NCI-H69 (cell line): Measurements from ENCODE around the gene OPCML.
"Not testable (repeated sequence)": the region's sequence is repeated elsewhere in the genome, so short reads cannot be mapped to it uniquely, and the experiment has no call there.

ENCODE experiments used
- DNase-seq: peaks from one replicate; lab custom pipeline; 2025; lab: John Stamatoyannopoulos, UW

Gene OPCML

DNA sequence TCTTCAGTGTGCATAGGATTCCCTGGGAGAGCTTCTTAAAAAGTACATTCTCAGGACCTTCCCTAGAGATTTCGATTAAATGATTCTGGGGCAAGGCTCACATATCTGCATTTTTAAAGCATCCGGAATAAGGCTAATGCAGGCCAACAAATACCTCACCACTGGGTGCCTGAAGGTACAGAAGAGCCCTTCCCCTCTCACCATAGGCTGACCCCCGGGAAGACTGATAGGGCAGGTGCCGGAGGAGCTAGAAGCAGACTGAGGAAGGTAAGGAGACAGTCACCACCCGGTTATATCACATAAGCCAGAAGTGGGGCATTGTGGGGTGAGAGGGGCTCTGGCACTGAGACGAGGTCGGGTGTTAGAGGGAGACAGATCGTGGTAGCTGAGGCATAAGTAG lies 1102.6 kb downstream of the OPCML start:
- DNase-seq: no peak

DNA sequence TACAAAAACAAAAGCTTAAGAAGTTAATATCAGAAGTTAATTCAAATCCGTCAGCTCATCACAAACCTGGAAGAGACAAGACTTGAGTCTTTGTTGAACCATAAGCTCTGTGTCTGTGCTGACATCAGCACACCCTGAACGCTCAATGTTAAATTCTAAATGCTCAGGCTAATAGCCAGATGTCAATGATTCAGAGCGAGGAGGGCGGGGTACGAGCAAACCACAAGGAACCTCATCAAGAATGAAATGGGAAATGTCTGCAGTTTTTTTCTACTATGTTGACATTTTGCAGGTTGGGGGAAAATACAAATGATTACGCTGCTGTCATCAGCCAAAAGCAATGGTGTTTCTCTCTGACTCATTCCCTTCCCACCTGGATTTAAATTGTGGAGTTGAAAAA lies 1104.7 kb downstream of the OPCML start:
- peak; percentile 7 for DNase-seq

DNA sequence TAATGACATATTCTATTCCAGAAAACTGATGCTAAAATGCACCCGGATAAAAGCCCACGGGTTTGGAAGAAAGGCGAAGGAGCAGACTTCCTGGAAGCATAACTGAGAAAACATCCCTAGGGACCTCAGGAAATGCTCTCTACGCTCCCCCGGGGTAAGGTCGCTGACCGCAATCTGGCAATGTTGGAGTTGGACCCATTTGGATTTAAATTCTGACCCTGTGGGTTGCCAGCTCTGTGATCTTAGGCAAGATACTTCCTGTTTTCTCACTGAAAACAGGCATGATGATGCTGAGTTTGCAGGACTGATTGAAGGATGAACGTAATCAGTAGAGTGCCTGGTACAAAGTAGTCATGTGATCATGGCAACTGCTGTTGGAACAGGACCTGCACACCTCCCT lies 1107.9 kb downstream of the OPCML start:
- DNase-seq: no peak

DNA sequence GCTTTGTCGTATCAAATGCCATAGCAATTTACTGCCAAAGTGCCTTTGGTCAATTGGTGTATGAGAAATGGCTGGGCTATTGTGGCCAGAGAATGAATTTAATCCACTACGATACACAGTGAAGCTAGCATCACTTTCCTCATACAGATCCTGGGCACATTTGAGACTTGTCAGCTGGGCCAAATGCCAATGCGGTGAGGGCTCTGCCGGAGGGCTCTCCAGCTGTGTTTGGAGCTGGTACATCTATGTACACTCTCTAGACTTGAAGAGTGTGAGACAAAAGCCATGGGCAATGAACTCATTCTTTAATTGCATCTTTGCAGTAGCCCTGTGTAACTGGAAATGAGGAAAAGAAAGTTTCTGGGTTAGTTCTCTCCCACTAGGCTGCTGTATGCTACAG lies 1109.0 kb downstream of the OPCML start:
- DNase-seq: peak; percentile 65

DNA sequence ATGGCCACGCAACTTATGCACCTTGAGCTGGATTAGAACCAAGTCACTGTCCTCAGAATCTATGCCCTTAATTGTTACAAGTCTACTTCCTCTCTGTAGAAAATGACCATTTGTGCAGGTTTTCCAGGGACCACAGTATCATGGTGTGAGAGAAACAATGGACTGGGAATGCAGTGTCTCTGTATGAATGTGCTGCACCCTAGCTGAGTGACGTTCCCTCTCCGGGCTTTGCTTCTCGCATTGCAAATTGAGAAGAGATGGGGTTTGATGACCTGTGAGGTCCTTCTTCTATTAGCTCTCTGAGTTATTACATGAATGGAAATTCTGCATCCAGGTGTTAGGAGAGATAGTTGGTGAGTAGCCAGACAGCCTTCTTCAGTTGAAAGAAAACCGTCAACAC lies 1109.6 kb downstream of the OPCML start:
- peak; percentile 45 for DNase-seq

DNA sequence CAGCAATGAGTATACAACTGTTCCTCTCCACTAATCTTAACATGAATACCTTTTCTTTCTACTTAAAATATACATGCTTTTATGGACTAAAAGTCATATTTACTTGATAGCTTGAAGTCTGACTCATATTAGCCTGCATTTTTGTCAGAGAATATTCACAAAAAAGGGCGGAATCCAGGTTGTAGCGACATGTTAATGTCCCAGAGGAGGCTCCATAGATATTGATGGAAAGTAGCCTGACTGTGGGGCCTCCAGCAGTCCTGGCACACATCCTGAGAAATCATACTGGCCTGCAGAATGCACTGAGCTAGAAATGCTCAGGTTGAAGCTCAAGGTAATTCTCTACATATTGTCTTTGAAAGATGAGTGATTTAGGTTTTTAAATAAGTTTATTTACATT lies 1110.7 kb downstream of the OPCML start:
- no peak for DNase-seq

DNA sequence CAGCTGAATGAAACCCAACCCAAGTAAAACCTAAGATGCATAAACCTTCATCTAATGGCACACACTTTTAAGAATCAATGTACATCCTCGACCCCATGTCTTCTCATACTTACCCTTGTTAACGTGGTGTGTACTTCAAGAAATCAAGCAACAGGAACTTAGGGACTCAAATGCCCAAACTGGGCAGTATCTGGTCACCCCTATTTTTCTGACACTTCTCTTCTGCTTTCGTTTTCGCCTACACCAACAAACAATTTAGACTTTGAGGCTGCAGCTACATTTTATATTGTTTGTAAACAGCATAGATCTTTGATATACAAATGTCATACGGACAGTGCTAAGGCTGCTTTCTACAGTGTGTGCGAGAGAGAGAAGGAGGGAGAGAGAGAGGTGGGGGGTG lies 1117.8 kb downstream of the OPCML start:
- DNase-seq: no peak

DNA sequence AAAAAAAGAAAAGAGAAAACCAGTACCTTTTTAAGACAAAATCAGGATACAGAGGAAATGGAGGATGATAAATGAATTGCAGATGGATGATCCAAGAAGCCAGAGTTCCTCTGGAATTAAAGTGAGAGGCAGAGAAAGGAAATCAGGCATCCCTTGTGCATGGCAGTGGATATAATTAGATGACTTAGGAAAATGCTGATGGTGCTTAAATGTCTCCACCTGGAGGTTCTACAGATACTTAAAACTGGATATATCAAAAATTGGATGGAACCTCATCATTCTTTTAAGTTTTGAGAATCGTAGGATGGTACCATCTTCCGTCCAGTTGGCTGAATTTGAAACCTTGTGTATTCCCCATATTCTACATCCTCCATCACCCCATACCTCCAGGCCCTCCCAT lies 1121.9 kb downstream of the OPCML start:
- DNase-seq: peak; percentile 9

DNA sequence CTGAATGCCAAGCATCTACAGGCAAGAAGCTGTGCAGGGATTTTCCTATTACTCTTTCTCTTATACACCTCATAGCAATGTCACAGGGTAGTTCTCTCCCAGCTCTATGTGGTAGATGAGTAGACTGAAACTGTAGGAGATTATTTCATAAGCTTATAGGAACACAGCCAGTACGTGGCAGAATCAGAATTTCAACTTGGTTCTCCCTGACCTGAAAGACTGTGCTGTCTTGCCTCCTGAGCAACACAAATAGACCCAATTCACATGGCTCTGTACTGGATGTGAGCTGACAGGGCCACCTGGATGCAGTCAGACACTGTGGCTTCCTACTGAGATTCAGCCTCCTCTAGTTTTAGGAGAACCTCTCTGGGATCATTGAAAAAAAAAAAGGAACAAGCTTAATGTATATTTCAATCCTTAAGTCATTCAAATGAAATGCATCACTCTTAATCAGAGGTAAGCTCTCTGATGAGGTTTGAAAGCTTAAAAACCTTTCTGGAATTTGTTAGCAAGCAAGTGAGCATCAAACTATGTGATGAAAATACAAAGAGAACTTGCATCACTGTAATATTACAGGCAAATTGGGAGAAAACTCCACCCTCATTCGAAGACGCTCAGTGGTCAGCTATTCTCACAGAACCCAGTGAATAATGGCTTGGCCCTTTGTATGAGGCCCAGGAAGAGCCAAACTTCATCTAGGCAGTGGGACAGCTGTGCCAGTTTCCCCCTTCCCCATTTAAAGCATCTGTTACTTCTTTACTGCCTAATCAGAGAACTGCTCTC lies 1122.5 kb downstream of the OPCML start:
- DNase-seq: no peak

DNA sequence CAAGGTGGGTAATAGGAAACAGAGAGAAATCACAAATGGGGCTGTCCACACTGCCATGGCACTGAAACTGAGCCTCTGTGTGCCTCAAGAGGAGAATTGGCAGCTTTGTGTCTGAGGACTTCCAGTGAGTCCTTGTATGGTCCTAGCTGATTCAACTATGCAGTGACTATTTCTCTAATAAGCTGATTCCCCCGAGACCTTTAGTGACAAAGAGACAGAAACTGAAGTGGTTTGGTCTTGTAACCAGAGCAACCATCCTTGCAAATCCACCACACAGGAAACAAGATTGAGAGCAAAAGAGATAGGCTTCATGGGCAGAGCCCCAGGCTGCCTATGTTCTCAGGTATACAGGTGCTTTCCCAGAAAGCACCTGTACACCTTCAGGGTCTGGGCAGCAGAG lies 1123.4 kb downstream of the OPCML start:
- peak; percentile 9 for DNase-seq

DNA sequence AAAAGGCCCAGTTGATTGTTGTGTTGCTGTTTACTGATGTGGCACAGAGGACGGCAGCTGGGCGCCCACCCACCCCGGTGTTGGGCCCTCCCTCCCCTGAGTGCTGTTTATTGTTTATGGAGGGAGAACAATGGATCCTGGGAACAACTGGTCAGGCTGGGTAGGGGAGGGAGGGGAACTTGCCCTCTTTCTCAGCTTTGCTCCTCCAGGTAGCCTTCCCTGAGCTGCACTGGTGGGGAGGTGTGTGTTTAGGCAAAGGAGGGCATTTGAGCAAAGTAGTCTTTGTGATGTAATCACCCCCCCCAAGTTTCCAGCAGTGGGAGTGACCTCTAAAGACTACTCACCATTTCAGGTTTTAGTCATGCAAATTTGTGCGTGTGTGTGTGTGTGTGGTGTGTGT lies 1126.6 kb downstream of the OPCML start:
- DNase-seq: peak; percentile 66

DNA sequence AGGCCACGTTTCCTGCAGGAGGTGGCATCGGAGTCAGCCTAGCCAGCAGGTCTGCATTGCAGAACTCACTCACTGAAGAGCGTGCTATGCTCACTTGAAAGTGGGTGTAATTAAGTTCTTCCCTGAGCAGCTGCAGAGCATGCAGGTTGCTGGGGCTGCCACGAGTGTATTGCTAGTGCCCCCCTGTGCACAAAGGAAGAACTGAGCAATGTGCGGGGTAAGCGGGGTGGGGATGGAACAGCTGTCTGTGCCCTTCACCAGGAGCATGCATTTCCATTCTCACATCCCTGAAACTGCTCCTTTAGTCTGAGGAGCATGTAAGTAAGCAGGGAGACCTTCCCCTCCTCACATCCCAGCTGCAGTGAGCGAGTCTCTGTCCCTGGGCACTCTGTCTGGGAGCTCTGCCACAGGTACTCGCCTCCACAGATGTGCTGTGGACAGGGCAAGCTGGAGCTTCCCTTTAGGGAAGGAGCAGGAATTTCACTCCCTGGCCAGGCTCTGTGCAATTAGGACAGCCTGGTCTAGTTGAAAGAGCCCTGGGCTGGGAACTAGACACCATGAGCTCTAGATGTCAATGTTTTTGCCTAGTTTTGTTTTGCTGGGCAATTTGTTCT lies 1130.1 kb downstream of the OPCML start:
- peak; percentile 95 for DNase-seq

DNA sequence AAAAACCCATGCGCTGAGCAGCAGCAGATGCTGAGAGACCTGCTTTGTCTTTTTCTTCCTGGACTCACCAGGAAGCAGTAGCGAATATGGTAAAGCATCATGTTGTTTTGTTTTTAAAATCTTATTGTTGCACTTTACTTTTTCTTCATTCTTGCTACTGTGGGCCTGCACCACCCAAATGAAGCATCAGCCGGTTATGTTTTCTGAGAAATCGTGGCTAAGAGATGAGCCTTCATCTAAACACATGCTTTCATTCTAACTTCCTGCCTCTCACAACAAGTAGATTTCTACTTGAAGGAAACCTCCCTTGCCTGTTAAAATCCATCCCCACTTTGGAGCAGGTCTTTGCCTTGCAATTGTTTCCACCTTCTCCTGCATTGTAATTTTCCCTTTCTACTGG lies 1136.0 kb downstream of the OPCML start:
- no peak for DNase-seq

DNA sequence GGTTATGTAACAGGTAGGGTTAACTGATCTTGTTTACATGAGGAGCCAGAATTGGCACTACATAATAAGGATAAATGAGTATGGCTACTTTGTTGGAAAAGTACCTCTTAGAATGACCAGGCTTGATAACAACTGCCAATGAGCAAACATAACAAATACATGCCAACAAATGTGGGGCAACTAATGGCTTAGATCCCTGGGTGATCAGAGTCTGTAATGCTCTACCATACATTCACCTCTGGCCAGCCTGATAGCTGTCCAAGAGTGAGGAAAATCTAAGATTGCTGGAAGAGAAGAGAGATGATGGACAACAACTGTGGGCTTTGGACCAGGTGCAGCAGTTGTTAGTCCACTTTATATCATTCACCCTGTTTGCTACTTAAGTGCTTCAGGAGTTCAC lies 1136.9 kb downstream of the OPCML start:
- no peak for DNase-seq

DNA sequence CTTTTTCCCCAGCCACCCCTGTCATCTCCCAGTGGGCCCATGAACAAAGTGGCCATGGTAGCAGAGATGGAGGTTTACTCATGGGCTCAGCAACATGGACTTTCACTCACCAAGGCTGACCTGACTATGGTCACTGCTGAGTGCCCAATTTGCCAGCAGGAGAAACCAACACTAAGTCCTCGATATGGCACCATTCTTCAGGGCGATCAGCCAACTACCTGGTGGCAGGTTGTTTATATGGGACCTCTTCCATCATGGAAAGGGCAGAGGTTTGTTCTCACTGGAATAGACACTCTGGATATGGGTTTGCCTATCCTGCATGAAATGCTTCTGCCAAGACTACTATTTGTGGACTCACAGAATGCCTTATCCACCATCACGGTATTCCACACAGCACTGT lies 1152.8 kb downstream of the OPCML start:
- no peak for DNase-seq

DNA sequence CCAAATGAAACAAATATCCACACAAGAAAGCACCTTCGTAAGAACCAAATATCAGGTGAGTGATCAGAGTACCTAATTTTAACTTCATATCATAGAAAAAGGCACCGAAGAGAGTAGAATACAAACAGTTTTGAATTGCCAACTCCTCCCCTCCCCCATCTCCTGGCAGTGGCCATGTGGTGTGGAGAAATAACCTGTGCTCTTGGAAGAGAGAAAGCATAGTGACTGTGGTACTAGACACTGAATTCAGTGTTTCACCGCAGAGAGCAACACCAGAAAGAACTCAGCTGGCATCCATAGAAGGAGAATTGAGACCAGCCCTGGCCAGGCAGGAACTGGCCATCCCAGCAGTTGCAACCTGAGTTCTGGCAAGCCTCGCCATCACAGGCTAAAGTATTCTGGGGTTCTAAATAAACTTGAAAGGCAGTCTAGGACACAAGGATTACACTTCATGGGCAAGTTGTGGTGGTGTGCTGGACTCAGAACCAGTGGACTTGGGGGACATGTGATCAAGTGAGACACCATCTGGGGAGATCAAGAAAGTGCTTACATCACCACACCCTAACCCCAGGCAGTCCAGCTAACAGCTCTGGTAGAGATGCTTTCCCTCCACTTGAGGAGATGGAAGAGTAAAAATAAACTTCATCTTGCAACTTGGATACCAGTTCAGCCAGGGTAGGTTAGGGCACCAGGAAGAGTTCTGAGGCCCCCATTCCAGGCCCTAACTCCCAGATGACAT lies 1158.7 kb downstream of the OPCML start:
- DNase-seq: peak; percentile 11

DNA sequence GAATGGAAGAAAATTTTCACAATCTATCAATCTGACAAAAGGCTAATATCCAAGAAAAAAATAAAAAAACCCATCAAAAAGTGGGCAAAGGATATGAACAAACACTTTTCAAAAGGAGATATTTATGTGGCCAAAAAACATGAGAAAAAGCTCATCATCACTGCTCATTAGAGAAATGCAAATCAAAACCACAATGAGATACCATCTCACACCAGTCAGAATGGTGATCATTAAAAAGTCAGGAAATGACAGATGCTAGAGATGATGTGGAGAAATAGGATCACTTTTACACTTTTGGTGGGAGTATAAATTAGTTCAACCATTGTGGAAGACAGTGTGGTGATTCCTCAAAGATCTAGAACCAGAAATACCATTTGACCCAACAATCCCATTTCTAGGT lies 1162.2 kb downstream of the OPCML start:
- DNase-seq: not testable (repeated sequence)

DNA sequence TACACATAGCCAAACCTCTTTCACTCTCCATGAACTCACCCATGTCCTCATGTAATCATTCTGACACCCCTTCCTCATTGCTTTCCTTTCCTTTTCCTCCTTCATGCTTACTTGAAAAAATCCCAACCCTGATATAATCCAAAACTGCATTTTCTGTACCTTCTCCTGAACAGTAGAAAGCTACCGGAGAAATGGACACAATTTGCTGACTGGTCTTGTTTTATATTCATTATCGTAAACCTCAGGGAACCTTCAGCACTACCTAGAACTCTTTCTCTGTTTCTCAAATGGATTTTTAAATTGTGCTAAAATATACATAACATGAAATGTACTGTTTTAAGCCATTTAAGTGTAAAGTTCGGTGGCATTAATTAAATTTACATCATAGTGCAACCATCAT lies 1165.0 kb downstream of the OPCML start:
- no peak for DNase-seq

DNA sequence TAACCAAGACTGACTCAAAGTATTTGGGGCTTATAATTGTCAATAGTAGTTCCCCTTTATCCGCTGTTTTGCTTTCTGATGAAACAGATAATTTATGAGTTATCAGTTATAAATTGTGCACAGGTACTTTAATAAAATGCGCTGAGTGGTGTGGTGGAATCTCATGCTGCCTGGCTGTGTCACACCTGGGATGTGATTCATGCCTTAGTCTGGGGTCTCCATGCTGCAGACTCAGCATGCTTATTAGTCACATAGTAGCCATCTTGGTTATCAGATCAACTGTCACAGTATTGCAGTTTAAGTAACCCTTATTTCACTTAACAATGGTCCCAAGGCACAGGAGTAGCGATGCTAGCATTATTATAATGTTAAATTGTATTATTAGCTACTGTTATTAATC lies 1166.7 kb downstream of the OPCML start:
- DNase-seq: no peak
